ENCODE data around the gene ARHGEF4.

Gene ARHGEF4

GRCh38 chr2:130851624-130852382 lies 15.1 kb downstream of the ARHGEF4 start:
- DNase-seq (ENCODE audit: low read depth in 4 of 4, low spot score in 1 of 4) = no peak

GRCh38 chr2:130852521-130853115 lies 15.9 kb downstream of the ARHGEF4 start:
- DNase-seq (ENCODE audit: low read depth in 4 of 4, low spot score in 1 of 4) = no peak

DNA sequence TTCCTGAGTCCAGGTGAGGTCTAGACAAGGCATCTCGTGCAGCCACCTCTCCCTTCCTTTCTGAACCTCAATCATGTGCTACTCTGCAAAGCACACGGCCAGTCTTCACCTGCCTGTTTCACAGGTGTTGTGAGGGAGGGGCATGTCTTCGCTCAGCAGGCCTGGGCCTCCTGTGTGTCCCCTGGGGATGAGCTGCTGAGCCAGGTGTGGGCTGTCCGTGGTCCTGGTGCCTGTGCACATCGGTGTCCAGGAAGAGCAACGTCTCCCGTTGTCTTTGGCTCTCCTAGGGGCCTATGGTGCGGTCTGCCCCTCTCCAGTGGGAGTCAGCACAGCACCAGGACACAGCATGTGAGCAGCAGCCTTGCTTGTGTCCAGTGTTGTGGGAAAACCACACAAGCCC lies 16.7 kb downstream of the ARHGEF4 start:
- DNase-seq (ENCODE audit: low read depth in 4 of 4, low spot score in 1 of 4) = no peak

DNA sequence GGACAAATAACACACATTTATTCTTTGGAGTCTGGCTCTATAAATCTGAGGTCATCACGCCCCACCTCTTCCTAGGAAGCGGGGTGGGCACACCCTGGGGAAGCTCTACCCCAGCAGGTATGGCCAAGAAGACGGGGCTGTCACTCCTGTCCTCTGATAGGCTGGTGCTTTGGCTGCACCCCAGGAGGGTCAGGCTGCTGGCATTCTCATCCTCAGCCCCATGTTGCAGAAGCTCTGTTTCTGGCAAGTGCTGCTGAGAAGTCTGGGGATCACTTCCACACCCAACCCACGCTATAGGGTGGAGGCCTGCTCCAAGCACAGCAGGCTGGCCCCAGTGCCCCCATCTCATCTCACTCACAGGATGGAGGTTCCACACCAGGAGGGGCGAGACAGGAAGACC lies 17.6 kb downstream of the ARHGEF4 start:
- no peak for DNase-seq (ENCODE audit: low read depth in 4 of 4, low spot score in 1 of 4)

DNA sequence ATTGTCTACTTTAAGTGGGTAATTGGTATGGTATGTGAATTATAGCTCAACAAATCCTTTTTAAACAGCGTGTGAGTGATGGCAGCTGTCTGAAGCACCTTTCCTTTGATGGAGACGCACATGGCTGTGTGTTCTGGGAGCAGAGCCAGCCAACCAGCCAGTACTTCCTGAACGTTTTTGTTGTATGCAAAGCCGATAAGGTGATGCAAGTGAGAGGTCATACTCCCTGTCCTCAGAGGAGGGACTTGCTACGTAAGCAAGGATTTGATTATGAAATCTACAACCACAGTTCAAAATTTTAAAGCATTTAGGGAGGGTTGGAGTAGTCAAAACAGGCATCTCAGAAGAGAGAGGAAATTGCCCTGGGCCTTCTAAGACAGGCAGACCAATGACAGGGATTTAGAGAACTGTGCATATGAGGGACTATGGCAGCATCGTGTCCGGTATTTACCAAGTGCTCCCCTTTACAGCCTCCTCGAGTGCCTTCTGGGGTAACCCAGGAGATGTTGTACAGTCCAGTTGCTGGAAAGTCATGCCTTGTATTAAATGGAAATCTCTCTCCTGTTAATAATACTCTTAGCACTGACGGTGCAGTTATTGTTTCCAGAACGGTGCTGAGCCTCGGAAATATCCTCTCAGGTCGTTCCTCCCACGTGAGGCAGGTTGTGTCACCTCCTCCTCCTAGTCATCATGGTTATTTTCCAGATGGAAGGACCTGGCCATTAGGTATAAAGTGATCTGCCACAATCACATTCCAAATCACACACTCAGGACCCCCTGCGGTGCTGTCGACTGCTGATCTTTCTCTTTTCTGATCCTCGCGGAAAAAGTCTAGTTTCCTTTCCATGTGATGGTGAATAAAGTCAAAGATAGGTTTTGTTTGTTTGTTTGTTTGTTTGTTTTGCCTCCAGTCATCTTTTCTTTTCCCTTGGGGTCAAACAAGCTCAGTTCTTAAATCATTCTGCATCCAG lies 28.4 kb downstream of the ARHGEF4 start:
- no peak for DNase-seq (ENCODE audit: low read depth in 4 of 4, low spot score in 1 of 4)

GRCh38 chr2:130869441-130870160 lies 32.9 kb downstream of the ARHGEF4 start:
- no peak for DNase-seq (ENCODE audit: low read depth in 4 of 4, low spot score in 1 of 4)

DNA sequence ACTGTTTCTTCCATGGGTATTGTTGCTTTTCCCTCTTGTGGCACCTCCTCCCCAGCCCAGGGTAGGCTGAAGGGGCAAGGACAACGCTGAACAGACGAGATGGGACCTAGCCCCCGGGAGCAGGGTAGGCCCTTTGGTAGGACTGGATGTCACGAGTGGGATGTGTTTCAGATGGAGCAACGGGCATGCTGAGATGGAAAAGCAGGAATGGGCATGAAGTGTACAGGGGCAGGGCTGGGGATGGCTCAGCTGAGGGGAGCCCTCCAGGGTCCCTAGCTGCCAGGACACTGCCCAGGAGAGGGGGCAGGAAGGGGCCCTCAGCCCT lies 33.4 kb downstream of the ARHGEF4 start:
- DNase-seq (ENCODE audit: low read depth in 4 of 4, low spot score in 1 of 4) = no peak

DNA sequence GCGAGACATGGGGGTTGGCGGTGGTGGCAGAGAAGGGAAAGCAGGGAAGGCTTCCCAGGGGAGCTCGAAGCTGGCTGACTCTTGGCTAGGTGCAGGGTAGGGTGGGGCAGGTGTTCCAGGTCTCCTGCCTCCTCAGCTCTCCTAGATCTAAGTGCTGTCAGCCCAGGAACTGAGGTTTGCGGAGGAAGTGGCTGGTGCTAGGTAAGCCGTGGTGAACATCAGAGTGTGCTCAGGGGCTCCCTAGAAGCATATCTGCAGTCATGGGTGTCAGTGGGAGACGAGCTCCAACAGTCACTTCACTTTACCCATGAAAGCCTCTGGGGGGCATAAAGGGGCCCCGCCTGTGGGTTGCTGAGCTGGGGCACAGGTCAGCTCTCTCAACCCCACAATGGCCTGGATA lies 34.1 kb downstream of the ARHGEF4 start:
- DNase-seq (ENCODE audit: low read depth in 4 of 4, low spot score in 1 of 4) = no peak

DNA sequence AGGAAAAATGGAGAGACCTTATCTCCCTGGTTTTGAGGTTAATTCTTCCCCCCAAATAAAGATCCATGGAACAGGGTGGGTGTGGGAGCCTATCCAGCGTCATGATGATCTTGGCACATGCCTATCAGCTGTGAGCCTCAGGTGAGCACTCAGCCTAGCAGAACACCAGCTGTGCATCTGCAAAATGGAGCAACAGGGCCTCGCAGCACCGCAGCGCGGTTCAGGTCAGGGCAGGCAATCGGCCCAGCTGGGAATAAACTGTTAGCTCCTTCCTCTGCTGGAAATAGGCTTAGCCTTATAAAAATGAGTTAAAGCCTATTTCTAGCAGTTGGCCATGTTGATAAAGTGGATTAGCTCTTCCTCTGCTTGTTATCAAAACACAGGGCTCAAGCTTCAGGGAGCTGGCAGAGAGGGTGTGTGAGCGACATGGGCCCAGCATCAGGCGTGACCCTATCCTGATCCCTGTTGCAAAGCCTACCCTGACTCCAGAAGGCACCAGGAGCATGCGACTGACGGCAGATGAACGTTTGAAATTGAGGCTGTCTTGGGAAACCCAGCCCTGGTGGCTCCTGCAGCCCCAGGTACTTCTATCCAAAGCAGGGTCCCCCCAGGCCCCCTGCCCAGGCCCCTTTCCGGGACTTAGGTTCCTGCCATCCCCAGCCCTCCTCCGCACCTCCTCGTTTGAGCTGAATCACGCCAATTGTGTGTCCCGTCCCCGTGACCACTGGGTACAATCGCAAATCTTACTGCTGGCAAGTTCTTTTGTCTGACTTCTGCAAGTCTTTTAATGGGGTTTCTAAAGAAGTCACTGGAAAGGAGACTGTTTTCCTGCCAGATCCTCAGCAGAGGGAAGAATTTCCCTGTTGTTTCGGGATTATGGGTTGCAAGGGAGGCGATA lies 35.4 kb downstream of the ARHGEF4 start:
- DNase-seq (ENCODE audit: low read depth in 4 of 4, low spot score in 1 of 4) = no peak

DNA sequence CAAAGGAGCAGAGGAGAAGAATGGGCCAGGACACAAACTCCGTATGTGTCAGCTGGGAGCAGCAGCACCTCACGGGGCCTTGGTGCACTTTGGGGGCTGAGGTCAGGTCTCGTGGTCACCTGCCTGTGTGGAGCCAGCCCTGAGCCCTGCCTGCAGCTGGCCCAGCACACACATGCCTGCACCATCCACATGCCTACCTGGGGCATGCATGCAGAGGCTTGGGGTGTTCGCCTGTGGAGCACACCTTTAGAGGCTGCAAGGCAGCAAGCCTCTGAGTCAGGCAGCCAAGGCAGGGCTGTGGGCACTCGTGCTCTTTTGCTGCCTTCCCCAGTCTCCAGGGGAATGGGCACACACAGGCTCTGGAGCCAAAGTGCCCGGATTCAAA lies 36.0 kb downstream of the ARHGEF4 start:
- DNase-seq (ENCODE audit: low read depth in 4 of 4, low spot score in 1 of 4) = no peak

- DNase-seq (ENCODE audit: low read depth in 4 of 4, low spot score in 1 of 4) = peak; percentile 50 to 57 (median 52)
Measured at GRCh38 chr2:130873700-130874346, 37.1 kb downstream of the ARHGEF4 start.

DNA sequence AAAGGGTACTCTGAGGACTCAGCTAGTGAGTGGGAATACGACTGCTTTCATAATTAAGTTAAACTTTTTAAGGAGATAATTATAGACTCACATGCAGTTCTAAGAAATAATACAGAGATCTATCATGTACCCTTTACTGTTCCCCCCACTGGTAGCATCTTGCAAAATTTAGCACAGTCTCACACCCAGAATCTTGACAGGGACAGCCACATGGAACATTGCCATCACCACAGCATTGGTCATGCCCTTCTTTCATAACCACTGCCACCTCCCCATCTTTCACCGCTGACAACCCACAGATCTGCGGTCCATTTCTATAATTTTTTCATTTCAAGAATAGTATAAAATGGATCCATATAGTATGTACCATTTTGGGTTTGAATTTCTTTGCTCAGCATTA lies 37.8 kb downstream of the ARHGEF4 start:
- no peak for DNase-seq (ENCODE audit: low read depth in 4 of 4, low spot score in 1 of 4)

- no peak for DNase-seq (ENCODE audit: low read depth in 4 of 4, low spot score in 1 of 4)
Measured at GRCh38 chr2:130875935-130876334, 39.2 kb downstream of the ARHGEF4 start.

DNA sequence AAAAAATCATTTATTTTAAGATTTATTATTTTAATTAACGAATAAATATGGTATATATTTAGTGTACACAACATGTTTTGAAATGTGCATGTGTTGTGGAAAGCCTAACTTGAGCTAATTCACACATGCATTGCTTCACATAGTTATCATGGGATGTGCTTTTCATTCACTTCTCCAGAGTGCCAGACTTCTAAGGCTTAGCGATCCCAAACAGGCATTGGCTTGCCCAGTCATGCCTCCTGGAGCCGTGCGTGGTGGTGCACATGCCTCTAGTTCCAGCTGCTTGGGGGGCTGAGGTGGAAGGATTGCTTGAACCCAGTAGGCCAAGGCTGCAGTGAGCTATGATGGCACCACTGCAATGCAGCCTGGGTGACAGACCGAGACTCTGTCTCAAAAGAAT lies 40.5 kb downstream of the ARHGEF4 start:
- no peak for DNase-seq (ENCODE audit: low read depth in 4 of 4, low spot score in 1 of 4)

GRCh38 chr2:130878316-130878715 lies 41.6 kb downstream of the ARHGEF4 start:
- DNase-seq (ENCODE audit: low read depth in 4 of 4, low spot score in 1 of 4) = no peak

GRCh38 chr2:130878933-130879332 lies 42.2 kb downstream of the ARHGEF4 start:
- no peak for DNase-seq (ENCODE audit: low read depth in 4 of 4, low spot score in 1 of 4)

DNA sequence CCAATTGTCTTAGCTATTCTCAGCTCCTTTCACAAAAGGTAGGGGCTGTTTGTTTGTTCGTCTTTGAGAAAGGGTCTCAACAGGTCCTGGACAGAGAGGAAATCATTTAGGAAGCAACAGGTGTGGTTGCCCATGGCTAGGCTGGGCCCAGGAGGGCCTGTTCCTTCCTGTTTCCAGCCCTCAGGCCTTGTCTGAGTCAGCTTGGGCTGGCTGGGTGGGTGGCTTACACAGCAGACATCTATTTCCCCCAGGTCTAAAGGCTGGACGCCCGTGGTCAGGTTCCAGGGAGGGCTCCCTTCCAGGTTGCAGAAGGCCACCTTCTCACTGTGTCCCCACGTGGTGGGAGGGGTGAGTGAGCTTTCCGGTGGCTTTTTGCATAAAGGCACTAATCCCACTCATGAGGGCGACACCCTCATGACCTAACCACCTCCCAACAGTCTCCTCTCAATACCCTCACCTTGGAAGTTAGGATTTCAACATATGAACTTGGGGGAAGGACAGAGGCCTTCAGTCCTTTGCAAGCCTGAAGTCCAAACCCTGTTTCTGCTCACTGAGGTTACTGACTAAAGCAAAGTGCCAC lies 45.5 kb downstream of the ARHGEF4 start:
- no peak for DNase-seq (ENCODE audit: low read depth in 4 of 4, low spot score in 1 of 4)

GRCh38 chr2:130882991-130883390 lies 46.3 kb downstream of the ARHGEF4 start:
- DNase-seq (ENCODE audit: low read depth in 4 of 4, low spot score in 1 of 4) = no peak

DNA sequence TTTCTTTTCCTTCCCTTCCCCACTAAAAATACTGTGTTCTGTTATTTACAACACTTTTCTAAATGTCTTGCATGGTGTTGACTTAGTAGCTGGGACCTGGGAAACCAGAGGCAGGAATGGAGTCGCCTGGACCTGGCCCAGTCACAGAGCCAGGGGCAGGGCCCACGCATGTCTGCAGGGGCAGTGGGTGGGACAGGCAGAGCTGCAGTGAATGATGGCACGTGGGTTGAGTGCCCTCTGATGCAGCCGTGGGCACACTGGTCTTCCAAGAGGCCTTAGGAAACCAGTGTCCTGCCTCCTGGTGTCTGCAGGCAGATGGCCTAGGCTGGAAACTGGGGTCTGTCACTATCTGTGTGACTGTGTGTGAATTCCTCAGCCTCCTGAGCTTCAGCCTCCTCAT lies 46.8 kb downstream of the ARHGEF4 start:
- DNase-seq (ENCODE audit: low read depth in 4 of 4, low spot score in 1 of 4) = no peak

Data from stimulated activated CD4-positive, alpha-beta T cell treated with anti-CD3 and anti-CD28 coated beads, Interleukin-1b, Interleukin-23, amount 100 ng/mL, for 24 hours (primary cell).